ENCODE data around the gene CMSS1.

Gene CMSS1

GRCh38 chr3:99927671-99928457, 110.2 kb downstream of the CMSS1 start:
- Histone ChIP-seq H3K27ac (ENCODE audit: low read depth, low read length) (no peak overlapping the region), H3K9me3 (ENCODE audit: control insufficient read depth in 1 of 2, low read length in 2 of 2) (no peaks in the 10 kb centered on the region), H3K9ac (ENCODE audit: low read depth in 1 of 2, low read length in 2 of 2) (no peak overlapping the region), H3K4me3 (ENCODE audit: low read depth in 1 of 2, low read length in 2 of 2) (no peak overlapping the region), H3K27me3 (ENCODE audit: control insufficient read depth in 1 of 2, insufficient read depth in 2 of 2, low read length in 2 of 2) (no peaks in the 10 kb centered on the region), H3K4me1 (ENCODE audit: control insufficient read depth in 1 of 2, insufficient read depth in 2 of 2, low read length in 2 of 2) (peaks cover 10 to 18% of the 10 kb centered on the region in 2 donors), H3K36me3 (ENCODE audit: control insufficient read depth in 1 of 2, insufficient read depth in 2 of 2, low read length in 2 of 2) (no peaks in the 10 kb centered on the region)

- Histone ChIP-seq H3K4me3 (ENCODE audit: low read depth in 1 of 2, low read length in 2 of 2) (no peak overlapping the region), H3K36me3 (ENCODE audit: control insufficient read depth in 1 of 2, insufficient read depth in 2 of 2, low read length in 2 of 2) (no peaks in the 10 kb centered on the region), H3K9ac (ENCODE audit: low read depth in 1 of 2, low read length in 2 of 2) (no peak overlapping the region), H3K27me3 (ENCODE audit: control insufficient read depth in 1 of 2, insufficient read depth in 2 of 2, low read length in 2 of 2) (no peaks in the 10 kb centered on the region), H3K9me3 (ENCODE audit: control insufficient read depth in 1 of 2, low read length in 2 of 2) (no peaks in the 10 kb centered on the region), H3K27ac (ENCODE audit: low read depth, low read length) (no peak overlapping the region), H3K4me1 (ENCODE audit: control insufficient read depth in 1 of 2, insufficient read depth in 2 of 2, low read length in 2 of 2) (peaks cover 7 to 12% of the 10 kb centered on the region in 2 donors)
Observed at GRCh38 chr3:99928771-99929744, 111.4 kb downstream of the CMSS1 start.

GRCh38 chr3:99929745-99930139, 112.1 kb downstream of the CMSS1 start:
- Histone ChIP-seq H3K27ac (ENCODE audit: low read depth, low read length) (no peak overlapping the region), H3K36me3 (ENCODE audit: control insufficient read depth in 1 of 2, insufficient read depth in 2 of 2, low read length in 2 of 2) (no peaks in the 10 kb centered on the region), H3K27me3 (ENCODE audit: control insufficient read depth in 1 of 2, insufficient read depth in 2 of 2, low read length in 2 of 2) (no peaks in the 10 kb centered on the region), H3K9me3 (ENCODE audit: control insufficient read depth in 1 of 2, low read length in 2 of 2) (no peaks in the 10 kb centered on the region), H3K4me3 (ENCODE audit: low read depth in 1 of 2, low read length in 2 of 2) (no peak overlapping the region), H3K9ac (ENCODE audit: low read depth in 1 of 2, low read length in 2 of 2) (no peak overlapping the region), H3K4me1 (ENCODE audit: control insufficient read depth in 1 of 2, insufficient read depth in 2 of 2, low read length in 2 of 2) (peaks cover 7 to 12% of the 10 kb centered on the region in 2 donors)

DNA sequence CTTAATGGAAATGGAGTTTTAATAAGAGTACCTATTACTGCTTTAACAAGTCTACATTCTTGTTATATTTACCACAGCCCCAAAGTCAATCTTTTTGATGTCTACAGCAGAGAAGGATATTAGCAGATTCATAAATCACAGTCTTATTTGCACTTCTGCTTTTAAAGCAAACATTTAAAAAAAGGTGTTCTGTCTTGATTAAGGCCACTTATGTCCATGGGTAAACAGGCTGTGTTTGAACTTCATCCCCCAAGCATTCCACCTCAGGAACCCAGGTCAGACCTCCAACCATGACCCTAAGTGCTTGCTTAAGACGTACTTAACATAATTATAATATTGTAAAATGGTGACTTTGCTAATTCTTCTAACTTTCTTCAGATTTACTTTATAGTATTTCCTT, 113.4 kb downstream of the CMSS1 start:
- H3K4me3 ChIP-seq (ENCODE audit: low read depth in 1 of 2, low read length in 2 of 2), result no peak overlapping the region
- H3K9me3 ChIP-seq (ENCODE audit: control insufficient read depth in 1 of 2, low read length in 2 of 2), result no peaks in the 10 kb centered on the region
- no peaks in the 10 kb centered on the region for H3K27me3 ChIP-seq (ENCODE audit: control insufficient read depth in 1 of 2, insufficient read depth in 2 of 2, low read length in 2 of 2)
- H3K36me3 ChIP-seq (ENCODE audit: control insufficient read depth in 1 of 2, insufficient read depth in 2 of 2, low read length in 2 of 2), result no peaks in the 10 kb centered on the region
- peaks cover 7 to 12% of the 10 kb centered on the region in 2 donors for H3K4me1 ChIP-seq (ENCODE audit: control insufficient read depth in 1 of 2, insufficient read depth in 2 of 2, low read length in 2 of 2)
- H3K27ac ChIP-seq (ENCODE audit: low read depth, low read length), result no peak overlapping the region
- H3K9ac ChIP-seq (ENCODE audit: low read depth in 1 of 2, low read length in 2 of 2), result no peak overlapping the region

- Histone ChIP-seq H3K27ac (ENCODE audit: low read depth, low read length) (no peak overlapping the region), H3K36me3 (ENCODE audit: control insufficient read depth in 1 of 2, insufficient read depth in 2 of 2, low read length in 2 of 2) (no peaks in the 10 kb centered on the region), H3K27me3 (ENCODE audit: control insufficient read depth in 1 of 2, insufficient read depth in 2 of 2, low read length in 2 of 2) (no peaks in the 10 kb centered on the region), H3K9me3 (ENCODE audit: control insufficient read depth in 1 of 2, low read length in 2 of 2) (no peaks in the 10 kb centered on the region), H3K9ac (ENCODE audit: low read depth in 1 of 2, low read length in 2 of 2) (no peak overlapping the region), H3K4me1 (ENCODE audit: control insufficient read depth in 1 of 2, insufficient read depth in 2 of 2, low read length in 2 of 2) (peaks cover 6 to 22% of the 10 kb centered on the region in 2 donors), H3K4me3 (ENCODE audit: low read depth in 1 of 2, low read length in 2 of 2) (no peak overlapping the region)
Observed at GRCh38 chr3:99933971-99934750, 116.5 kb downstream of the CMSS1 start.

- H3K4me1 ChIP-seq (ENCODE audit: control insufficient read depth in 1 of 2, insufficient read depth in 2 of 2, low read length in 2 of 2), result peaks cover 6 to 22% of the 10 kb centered on the region in 2 donors
- H3K27me3 ChIP-seq (ENCODE audit: control insufficient read depth in 1 of 2, insufficient read depth in 2 of 2, low read length in 2 of 2), result no peaks in the 10 kb centered on the region
- no peak overlapping the region for H3K27ac ChIP-seq (ENCODE audit: low read depth, low read length)
- H3K9ac ChIP-seq (ENCODE audit: low read depth in 1 of 2, low read length in 2 of 2), result no peak overlapping the region
- H3K4me3 ChIP-seq (ENCODE audit: low read depth in 1 of 2, low read length in 2 of 2), result no peak overlapping the region
- H3K9me3 ChIP-seq (ENCODE audit: control insufficient read depth in 1 of 2, low read length in 2 of 2), result no peaks in the 10 kb centered on the region
- no peaks in the 10 kb centered on the region for H3K36me3 ChIP-seq (ENCODE audit: control insufficient read depth in 1 of 2, insufficient read depth in 2 of 2, low read length in 2 of 2)
Observed at GRCh38 chr3:99934975-99935797, 117.5 kb downstream of the CMSS1 start.

- H3K9ac ChIP-seq (ENCODE audit: low read depth in 1 of 2, low read length in 2 of 2), result no peak overlapping the region
- H3K27ac ChIP-seq (ENCODE audit: low read depth, low read length), result no peak overlapping the region
Observed at GRCh38 chr3:99938270-99938911, 120.7 kb downstream of the CMSS1 start.

GRCh38 chr3:99939876-99940275, 122.2 kb downstream of the CMSS1 start:
- H3K4me1 ChIP-seq (ENCODE audit: control insufficient read depth in 1 of 2, insufficient read depth in 2 of 2, low read length in 2 of 2), result peaks cover 14 to 24% of the 10 kb centered on the region in 2 donors
- H3K4me3 ChIP-seq (ENCODE audit: low read depth in 1 of 2, low read length in 2 of 2), result no peak overlapping the region

More at GRCh38 chr3:99938270-99938911, 120.7 kb downstream of the CMSS1 start:
- Histone ChIP-seq H3K36me3 (ENCODE audit: control insufficient read depth in 1 of 2, insufficient read depth in 2 of 2, low read length in 2 of 2) (no peaks in the 10 kb centered on the region), H3K27me3 (ENCODE audit: control insufficient read depth in 1 of 2, insufficient read depth in 2 of 2, low read length in 2 of 2) (no peaks in the 10 kb centered on the region), H3K9me3 (ENCODE audit: control insufficient read depth in 1 of 2, low read length in 2 of 2) (no peaks in the 10 kb centered on the region), H3K4me3 (ENCODE audit: low read depth in 1 of 2, low read length in 2 of 2) (no peak overlapping the region), H3K4me1 (ENCODE audit: control insufficient read depth in 1 of 2, insufficient read depth in 2 of 2, low read length in 2 of 2) (peaks cover 6 to 22% of the 10 kb centered on the region in 2 donors)

GRCh38 chr3:99940350-99940749, 122.7 kb downstream of the CMSS1 start:
- Histone ChIP-seq H3K4me3 (ENCODE audit: low read depth in 1 of 2, low read length in 2 of 2) (no peak overlapping the region), H3K9me3 (ENCODE audit: control insufficient read depth in 1 of 2, low read length in 2 of 2) (no peaks in the 10 kb centered on the region), H3K27me3 (ENCODE audit: control insufficient read depth in 1 of 2, insufficient read depth in 2 of 2, low read length in 2 of 2) (no peaks in the 10 kb centered on the region), H3K9ac (ENCODE audit: low read depth in 1 of 2, low read length in 2 of 2) (no peak overlapping the region), H3K36me3 (ENCODE audit: control insufficient read depth in 1 of 2, insufficient read depth in 2 of 2, low read length in 2 of 2) (no peaks in the 10 kb centered on the region), H3K27ac (ENCODE audit: low read depth, low read length) (peak overlapping the region; percentile 5), H3K4me1 (ENCODE audit: control insufficient read depth in 1 of 2, insufficient read depth in 2 of 2, low read length in 2 of 2) (peaks cover 16 to 24% of the 10 kb centered on the region in 2 donors)

More at GRCh38 chr3:99939876-99940275, 122.2 kb downstream of the CMSS1 start:
- no peaks in the 10 kb centered on the region for H3K36me3 ChIP-seq (ENCODE audit: control insufficient read depth in 1 of 2, insufficient read depth in 2 of 2, low read length in 2 of 2)
- H3K27me3 ChIP-seq (ENCODE audit: control insufficient read depth in 1 of 2, insufficient read depth in 2 of 2, low read length in 2 of 2), result no peaks in the 10 kb centered on the region
- H3K9me3 ChIP-seq (ENCODE audit: control insufficient read depth in 1 of 2, low read length in 2 of 2), result no peaks in the 10 kb centered on the region
- H3K9ac ChIP-seq (ENCODE audit: low read depth in 1 of 2, low read length in 2 of 2), result no peak overlapping the region
- H3K27ac ChIP-seq (ENCODE audit: low read depth, low read length), result no peak overlapping the region
